BLaER1 (cell line): Measurements from ENCODE around the gene FNDC3B.

Experiments used
- H3K27ac ChIP-seq: shearing (Covaris generic); formaldehyde crosslinking; 2 replicates; pipeline ENCODE4 v1.8.1; 2022
- H3K27me3 ChIP-seq: shearing (Covaris generic); formaldehyde crosslinking; 2 replicates; pipeline ENCODE4 v1.8.1; 2022
- H3K36me3 ChIP-seq: shearing (Covaris generic); formaldehyde crosslinking; 2 replicates; pipeline ENCODE4 v1.8.1; 2022
- H3K4me1 ChIP-seq: shearing (Covaris generic); formaldehyde crosslinking; 2 replicates; pipeline ENCODE4 v1.8.1; 2022
- H3K4me2 ChIP-seq: shearing (Covaris generic); formaldehyde crosslinking; 2 replicates; pipeline ENCODE4 v1.8.1; 2022
- H3K4me3 ChIP-seq: shearing (Covaris generic); formaldehyde crosslinking; 2 replicates; pipeline ENCODE4 v1.8.1; 2022
- H3K9ac ChIP-seq: shearing (Covaris generic); formaldehyde crosslinking; 2 replicates; pipeline ENCODE4 v1.8.1; 2022
- H3K9me3 ChIP-seq: shearing (Covaris generic); formaldehyde crosslinking; 2 replicates; pipeline ENCODE4 v1.8.1; 2022
- H4K20me1 ChIP-seq: shearing (Covaris generic); formaldehyde crosslinking; 2 replicates; pipeline ENCODE4 v1.8.1; 2022
- Cebpa-rat ChIP-seq: shearing (Covaris generic); IDR thresholded peaks from 2 replicates; pipeline ENCODE4 v1.8.1; 2022

FNDC3B gene

DNA sequence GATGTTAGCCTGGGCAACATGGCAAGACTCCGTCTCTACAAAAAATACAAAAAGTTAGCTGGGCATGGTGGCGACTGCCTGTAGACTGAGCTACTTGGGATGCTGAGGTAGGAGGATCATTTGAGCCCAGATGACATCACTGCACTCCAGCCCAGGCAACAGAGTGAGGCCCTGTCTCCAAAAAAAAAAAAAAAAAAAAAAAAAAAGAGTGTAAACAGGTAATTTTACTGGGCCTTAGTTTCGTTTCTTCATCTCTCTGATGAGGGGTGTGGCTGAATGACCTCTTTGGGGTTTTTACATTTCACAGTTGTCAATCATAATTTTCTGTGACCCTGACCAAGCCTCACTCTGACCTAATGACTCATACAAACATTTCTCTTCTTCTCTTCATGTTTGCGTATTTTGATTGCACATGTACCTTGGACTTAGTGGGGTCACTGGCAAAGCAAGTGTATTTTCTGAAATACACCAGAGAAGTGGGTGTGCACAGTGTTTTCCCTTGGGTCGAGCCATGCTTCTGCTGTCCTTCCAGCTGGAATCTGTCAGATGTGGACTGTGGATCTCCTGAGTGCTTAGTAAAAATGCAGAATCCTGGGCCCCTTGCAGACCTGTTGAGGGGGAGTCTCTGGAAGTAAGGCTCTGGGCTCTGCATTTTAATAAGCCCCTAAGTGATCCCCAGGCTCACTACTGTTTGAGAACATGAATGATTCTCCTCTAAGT, 140.5 kb downstream of the FNDC3B start:
- Histone ChIP-seq H3K36me3 (0 out of 2 replicates have a peak, but pooled peaks cover 5% of the 10 kb centered on the region), H3K9me3 (no peaks in the 10 kb centered on the region), H3K4me2 (no peak overlapping the region), H3K4me3 (no peak overlapping the region), H3K4me1 (no peaks in the 10 kb centered on the region), H3K9ac (no peak overlapping the region), H4K20me1 (peaks cover 20% of the 10 kb centered on the region; the same call in 1 of the 2 replicates), H3K27me3 (no peaks in the 10 kb centered on the region), H3K27ac (no peak overlapping the region)
- no peak for TF ChIP-seq Cebpa-rat

DNA sequence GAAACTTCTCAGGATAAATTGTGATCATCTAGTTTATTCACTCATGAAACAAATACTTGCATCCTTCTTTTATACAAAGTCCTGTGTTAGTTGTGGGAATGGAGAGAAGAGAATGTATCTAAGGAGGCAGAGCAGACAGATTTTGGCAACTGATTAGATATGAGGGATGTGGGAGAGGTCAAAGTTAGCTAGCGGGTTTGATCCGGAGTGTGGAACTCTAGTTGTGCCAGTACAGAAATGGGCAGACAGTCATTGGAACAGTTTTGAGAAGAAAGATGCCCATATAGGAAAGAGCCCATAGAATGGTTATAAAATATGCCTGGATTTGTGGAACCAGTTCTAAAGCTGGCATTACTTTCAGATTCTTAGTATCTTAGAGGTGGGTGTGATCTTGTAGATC, 141.1 kb downstream of the FNDC3B start:
- H3K4me1 ChIP-seq, result no peaks in the 10 kb centered on the region
- 0 out of 2 replicates have a peak, but pooled peaks cover 5% of the 10 kb centered on the region for H3K36me3 ChIP-seq
- no peak overlapping the region for H3K4me2 ChIP-seq
- peaks cover 20% of the 10 kb centered on the region; the same call in 1 of the 2 replicates for H4K20me1 ChIP-seq
- no peak overlapping the region for H3K4me3 ChIP-seq
- H3K27me3 ChIP-seq, result no peaks in the 10 kb centered on the region
- no peak overlapping the region for H3K9ac ChIP-seq
- H3K27ac ChIP-seq, result no peak overlapping the region
- TF ChIP-seq Cebpa-rat, result no peak
- no peaks in the 10 kb centered on the region for H3K9me3 ChIP-seq

- Histone ChIP-seq H3K27ac (no peak overlapping the region), H3K27me3 (no peaks in the 10 kb centered on the region), H3K36me3 (0 out of 2 replicates have a peak, but pooled peaks cover 5% of the 10 kb centered on the region), H3K4me1 (no peaks in the 10 kb centered on the region), H3K9ac (no peak overlapping the region), H3K4me2 (no peak overlapping the region), H3K9me3 (no peaks in the 10 kb centered on the region), H4K20me1 (peaks cover 20% of the 10 kb centered on the region; the same call in 1 of the 2 replicates), H3K4me3 (no peak overlapping the region)
- no peak for TF ChIP-seq Cebpa-rat
Measured at GRCh38 chr3:172181932-172182586, 142.7 kb downstream of the FNDC3B start.

DNA sequence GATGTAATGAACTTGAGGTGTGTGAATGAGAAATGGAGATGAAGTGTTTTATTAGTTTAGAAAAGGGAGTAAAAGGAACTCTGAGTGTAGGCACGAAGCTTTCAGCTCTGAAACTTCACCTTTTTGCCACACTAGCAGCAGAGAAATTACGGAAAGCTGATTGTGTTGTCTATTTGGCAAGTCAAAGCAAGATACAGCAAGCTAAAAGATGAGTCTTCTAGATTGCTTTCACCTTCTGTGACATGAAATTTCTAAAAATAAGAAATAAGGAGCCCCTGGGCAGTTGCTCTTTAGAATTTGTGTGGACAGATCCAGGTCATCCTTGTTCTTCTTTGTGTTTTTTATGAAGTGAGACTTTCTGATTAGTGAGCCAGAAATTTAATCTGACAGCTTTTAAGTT, 143.4 kb downstream of the FNDC3B start:
- no peak overlapping the region for H3K9ac ChIP-seq
- H3K9me3 ChIP-seq, result no peaks in the 10 kb centered on the region
- 0 out of 2 replicates have a peak, but pooled peaks cover 4% of the 10 kb centered on the region for H3K36me3 ChIP-seq
- no peak overlapping the region for H3K4me3 ChIP-seq
- peaks cover 20% of the 10 kb centered on the region; the same call in 1 of the 2 replicates for H4K20me1 ChIP-seq
- no peak for TF ChIP-seq Cebpa-rat
- no peaks in the 10 kb centered on the region for H3K27me3 ChIP-seq
- H3K4me2 ChIP-seq, result no peak overlapping the region
- H3K4me1 ChIP-seq, result no peaks in the 10 kb centered on the region
- no peak overlapping the region for H3K27ac ChIP-seq

- Histone ChIP-seq H3K4me1 (no peaks in the 10 kb centered on the region), H4K20me1 (peaks cover 20% of the 10 kb centered on the region; the same call in 1 of the 2 replicates), H3K4me2 (no peak overlapping the region), H3K9me3 (no peaks in the 10 kb centered on the region), H3K36me3 (no peaks in the 10 kb centered on the region), H3K27ac (no peak overlapping the region), H3K4me3 (no peak overlapping the region), H3K27me3 (no peaks in the 10 kb centered on the region), H3K9ac (no peak overlapping the region)
- no peak for TF ChIP-seq Cebpa-rat
Measured at GRCh38 chr3:172184106-172184822, 144.9 kb downstream of the FNDC3B start.

DNA sequence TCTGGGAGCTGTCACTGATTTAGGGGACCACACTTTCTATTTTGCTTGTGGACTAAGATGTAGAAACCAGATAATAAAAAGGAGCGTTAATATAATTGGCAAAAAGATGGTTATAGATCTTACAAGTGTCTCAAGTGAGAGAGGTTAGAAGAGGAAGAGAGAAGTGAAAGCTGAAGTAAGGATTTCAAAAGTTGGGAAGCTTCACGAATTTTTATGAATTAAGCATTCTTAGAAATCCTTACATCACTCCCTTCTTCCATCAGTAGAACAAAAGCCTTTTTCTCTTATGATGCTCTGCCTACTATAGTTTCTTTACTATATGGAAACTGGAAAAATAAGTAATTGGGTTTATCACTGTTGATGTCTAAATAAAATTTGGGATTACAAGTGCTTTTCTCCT, 146.5 kb downstream of the FNDC3B start:
- no peaks in the 10 kb centered on the region for H3K4me1 ChIP-seq
- no peak overlapping the region for H3K4me2 ChIP-seq
- no peak overlapping the region for H3K27ac ChIP-seq
- no peak overlapping the region for H3K4me3 ChIP-seq
- H3K27me3 ChIP-seq, result no peaks in the 10 kb centered on the region
- H3K9ac ChIP-seq, result no peak overlapping the region
- no peaks in the 10 kb centered on the region for H3K9me3 ChIP-seq
- TF ChIP-seq Cebpa-rat, result no peak
- no peaks in the 10 kb centered on the region for H3K36me3 ChIP-seq
- H4K20me1 ChIP-seq, result peaks cover 20% of the 10 kb centered on the region; the same call in 1 of the 2 replicates

GRCh38 chr3:172186607-172187006, 147.2 kb downstream of the FNDC3B start:
- Histone ChIP-seq H3K4me1 (no peaks in the 10 kb centered on the region), H3K27me3 (no peaks in the 10 kb centered on the region), H3K4me3 (no peak overlapping the region), H4K20me1 (peaks cover 18% of the 10 kb centered on the region; the same call in 1 of the 2 replicates), H3K36me3 (no peaks in the 10 kb centered on the region), H3K9ac (no peak overlapping the region), H3K27ac (no peak overlapping the region), H3K9me3 (no peaks in the 10 kb centered on the region), H3K4me2 (no peak overlapping the region)
- TF ChIP-seq Cebpa-rat, result no peak

DNA sequence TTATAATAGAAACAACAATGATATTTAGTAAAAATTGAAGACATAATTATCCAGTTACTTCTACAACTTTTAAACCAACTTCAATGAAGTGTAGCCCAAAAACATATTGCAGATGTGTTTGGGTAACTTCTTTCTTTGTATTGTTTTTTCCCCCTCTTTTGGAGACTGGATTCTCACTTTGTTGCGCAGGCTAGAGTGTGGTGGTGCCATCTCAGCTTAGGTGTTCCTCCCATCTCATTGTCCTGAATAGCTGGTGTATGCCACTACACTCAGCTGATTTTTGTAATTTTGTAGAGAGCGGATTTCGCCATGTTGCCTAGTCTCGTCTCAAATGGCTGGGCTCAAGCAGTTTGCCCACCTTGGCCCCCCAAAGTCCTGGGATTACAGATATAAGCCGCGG, 148.1 kb downstream of the FNDC3B start:
- H3K9me3 ChIP-seq, result no peaks in the 10 kb centered on the region

DNA sequence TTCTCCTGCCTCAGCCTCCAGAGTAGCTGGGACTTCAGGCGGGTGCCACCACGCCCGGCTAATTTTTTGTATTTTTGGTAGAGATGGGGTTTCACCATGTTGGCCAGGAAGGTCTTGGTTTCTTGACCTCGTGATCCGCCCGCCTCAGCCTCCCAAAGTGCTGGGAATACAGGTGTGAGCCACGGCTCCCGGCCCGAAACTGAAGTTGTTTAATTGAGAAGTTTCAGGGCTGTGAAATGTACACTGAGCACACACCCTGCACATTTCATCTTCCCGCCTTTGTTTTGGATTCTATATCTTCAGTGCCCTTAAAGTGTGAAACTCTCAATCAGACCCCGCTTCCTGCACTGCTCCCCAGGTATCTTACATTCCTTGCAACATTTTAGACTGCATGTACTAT, 149.1 kb downstream of the FNDC3B start:
- H3K9ac ChIP-seq, result no peak overlapping the region

More for the DNA sequence above, 148.1 kb downstream of the FNDC3B start:
- no peaks in the 10 kb centered on the region for H3K27me3 ChIP-seq
- H3K36me3 ChIP-seq, result no peaks in the 10 kb centered on the region
- H3K9ac ChIP-seq, result no peak overlapping the region
- 0 out of 2 replicates have a peak, but pooled peaks cover 9% of the 10 kb centered on the region for H4K20me1 ChIP-seq
- H3K4me3 ChIP-seq, result no peak overlapping the region
- no peak overlapping the region for H3K4me2 ChIP-seq
- H3K4me1 ChIP-seq, result no peaks in the 10 kb centered on the region
- H3K27ac ChIP-seq, result no peak overlapping the region
- TF ChIP-seq Cebpa-rat, result no peak

DNA sequence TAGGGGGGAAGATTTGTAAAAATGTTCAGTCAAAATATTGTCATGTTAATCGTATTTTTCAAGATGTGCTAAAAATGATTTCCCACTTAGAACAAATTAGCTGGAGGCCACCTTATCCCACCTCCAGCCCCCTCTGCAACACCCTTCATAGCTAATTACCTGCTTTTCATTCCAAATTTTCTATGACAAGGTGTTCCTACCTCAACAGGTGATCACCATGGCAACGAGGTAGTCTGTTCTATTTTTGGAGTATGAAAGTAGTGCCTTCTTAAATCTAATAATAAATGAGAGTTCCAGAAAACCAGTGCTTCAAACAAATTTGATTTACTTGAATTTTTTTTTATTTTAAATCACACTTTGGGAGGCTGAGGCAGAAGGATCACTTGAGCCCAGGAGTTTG, 149.8 kb downstream of the FNDC3B start:
- Histone ChIP-seq H3K9me3 (no peaks in the 10 kb centered on the region), H3K36me3 (no peaks in the 10 kb centered on the region), H3K27me3 (no peaks in the 10 kb centered on the region), H3K9ac (no peak overlapping the region), H3K27ac (no peak overlapping the region), H3K4me1 (no peaks in the 10 kb centered on the region), H4K20me1 (no peaks in the 10 kb centered on the region), H3K4me2 (no peak overlapping the region), H3K4me3 (no peak overlapping the region)
- TF ChIP-seq Cebpa-rat, result no peak

More for the DNA sequence above, 149.1 kb downstream of the FNDC3B start:
- Histone ChIP-seq H4K20me1 (0 out of 2 replicates have a peak, but pooled peaks cover under 1% of the 10 kb centered on the region), H3K4me2 (no peak overlapping the region), H3K4me1 (no peaks in the 10 kb centered on the region), H3K9me3 (no peaks in the 10 kb centered on the region), H3K27ac (no peak overlapping the region), H3K27me3 (no peaks in the 10 kb centered on the region), H3K4me3 (no peak overlapping the region), H3K36me3 (no peaks in the 10 kb centered on the region)
- TF ChIP-seq Cebpa-rat, result no peak
